ENCODE results near the gene ZBTB17.

The ZBTB17 gene

DNA sequence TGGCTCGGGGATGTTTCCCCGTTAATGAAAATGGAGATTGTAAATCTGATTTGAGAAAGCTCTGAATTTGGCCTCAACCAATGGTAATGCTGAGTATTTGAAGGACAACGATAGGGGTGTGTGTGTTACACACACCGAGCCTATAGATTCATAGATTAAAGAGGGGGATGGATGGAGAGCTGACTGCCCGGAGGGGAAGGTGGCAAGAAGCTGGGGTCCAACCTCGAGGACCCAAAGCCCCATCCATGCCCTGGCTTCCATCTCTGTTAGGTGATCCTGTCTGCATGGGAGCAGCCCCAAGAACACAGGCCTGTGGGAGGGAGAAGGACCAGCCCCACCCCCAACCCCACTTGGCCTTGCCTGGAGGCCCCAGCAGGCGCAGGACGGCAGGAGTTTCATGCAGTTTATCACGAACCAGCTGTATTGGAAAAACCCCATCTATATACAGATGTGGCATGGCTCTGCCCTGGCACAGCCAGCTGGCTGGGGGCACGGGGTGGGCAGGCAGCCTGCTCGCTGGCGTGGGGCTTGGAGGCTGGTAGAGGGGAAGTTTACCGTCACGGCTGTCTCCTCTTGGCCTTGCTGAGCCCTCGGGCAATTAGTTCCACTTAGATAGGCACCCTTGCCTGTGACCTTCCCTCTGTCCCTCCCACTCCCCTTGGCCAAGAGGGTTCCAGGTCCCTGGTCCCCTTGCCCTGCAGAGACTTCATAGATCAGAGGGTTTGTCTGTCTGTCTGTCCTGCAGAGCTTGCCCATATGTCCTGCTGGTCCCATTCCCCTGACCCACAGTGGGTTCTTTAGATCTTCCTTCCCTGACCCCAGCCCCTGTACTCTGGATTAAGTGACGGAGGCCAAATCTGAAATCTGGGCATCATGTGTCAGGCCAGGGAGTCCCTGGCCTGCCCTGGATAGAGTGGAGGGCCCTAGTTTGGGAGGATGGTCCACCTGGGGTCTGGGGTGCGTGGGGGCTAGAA lies 38.9 kb upstream of the ZBTB17 start:
- H3K27ac ChIP-seq: no peak overlapping the region
- TF ChIP-seq ZFX (IDR thresholded peaks at IDR 0.05) (no peak), CTCF (conservative IDR thresholded peaks at IDR 0.05) (no peak)

DNA sequence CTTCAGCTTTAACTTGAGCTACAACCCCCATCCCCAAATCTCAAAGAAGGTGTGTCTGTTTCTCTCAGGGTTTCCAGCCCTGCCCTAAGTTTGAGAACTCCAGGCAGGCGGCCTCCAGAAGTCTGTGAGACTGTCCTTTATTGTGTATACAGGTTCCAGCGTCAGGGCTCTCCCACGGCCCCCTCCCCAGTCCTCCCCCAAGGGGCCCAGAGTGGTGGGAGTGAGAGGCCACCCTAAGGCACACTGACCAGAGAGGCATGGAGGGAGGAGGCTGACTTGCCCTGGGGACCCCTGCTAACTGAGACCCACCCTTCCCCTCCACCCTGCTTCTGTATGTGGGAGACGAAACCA lies 38.0 kb upstream of the ZBTB17 start:
- no peak for TF ChIP-seq CTCF (conservative IDR thresholded peaks at IDR 0.05)
- TF ChIP-seq ZFX (IDR thresholded peaks at IDR 0.05): no peak
- peak overlapping the region; percentile 45 for H3K27ac ChIP-seq

DNA sequence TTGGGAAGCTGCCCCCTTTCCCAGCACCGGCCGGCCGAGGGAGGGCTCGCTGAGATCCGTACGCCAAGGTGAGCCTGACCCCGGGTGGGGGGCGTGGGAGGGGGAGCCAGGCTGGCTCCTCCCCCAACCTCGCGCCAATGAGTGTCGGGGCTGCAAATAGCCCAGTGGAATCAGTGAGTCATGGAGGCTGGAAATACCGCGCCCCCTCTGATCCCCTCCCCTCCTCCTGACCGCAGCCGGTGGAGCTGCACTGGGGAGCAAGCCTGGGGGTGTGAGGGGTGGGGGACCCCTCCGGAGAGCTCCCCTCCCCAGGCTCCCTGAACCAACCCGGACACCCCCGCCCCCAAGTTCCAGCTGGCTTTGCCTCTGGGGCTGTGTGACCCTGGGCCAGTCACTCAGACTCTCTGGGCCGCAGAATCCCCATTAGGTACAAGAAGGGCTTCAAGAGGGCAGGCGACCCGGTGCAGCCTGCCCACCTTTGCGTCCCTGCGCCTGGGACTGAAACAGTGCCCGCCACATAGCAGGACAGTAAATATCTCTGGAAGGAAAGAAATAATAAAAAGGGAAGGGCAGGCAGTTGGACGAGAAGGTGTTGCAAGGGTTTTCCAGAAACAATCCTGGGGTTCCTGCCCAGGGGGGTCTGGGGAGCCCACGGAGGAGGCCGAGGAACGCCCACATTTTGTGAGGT lies 37.5 kb upstream of the ZBTB17 start:
- TF ChIP-seq CTCF (conservative IDR thresholded peaks at IDR 0.05) (no peak), ZFX (IDR thresholded peaks at IDR 0.05) (no peak)
- peak overlapping the region; percentile 45 for H3K27ac ChIP-seq

DNA sequence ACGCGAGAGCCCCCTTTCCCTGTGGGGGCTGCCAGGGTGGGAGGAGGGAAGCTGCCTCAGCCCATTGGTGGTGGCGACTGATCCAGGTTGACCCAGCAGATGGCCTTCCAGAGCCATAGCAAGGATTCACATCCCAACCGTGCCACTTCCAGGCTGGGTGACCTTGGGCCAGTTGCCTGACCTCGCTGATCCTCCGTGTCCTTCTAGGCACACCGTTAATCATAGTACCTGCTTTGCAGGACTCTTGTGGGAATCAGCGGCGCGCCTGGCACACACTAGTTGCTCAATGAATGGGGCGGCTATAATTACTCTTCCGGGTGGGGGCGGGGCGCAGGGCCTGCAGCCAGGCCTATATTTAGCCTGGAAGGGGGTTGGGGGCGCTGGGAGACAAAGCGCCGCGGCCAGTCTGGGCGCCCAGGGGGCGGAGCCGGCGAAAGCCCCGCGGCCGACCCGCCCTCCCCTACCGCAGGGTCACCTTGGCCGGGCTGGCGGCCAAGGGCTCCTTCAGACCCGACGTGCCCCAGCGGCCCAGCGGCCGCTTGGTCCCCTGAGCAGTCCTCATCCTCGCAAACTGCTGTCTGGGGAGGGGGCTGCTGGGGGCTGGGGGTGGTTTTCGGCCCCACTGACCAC lies 36.8 kb upstream of the ZBTB17 start:
- peak overlapping the region; percentile 45 for H3K27ac ChIP-seq
- TF ChIP-seq ZFX (IDR thresholded peaks at IDR 0.05): no peak
- no peak for TF ChIP-seq CTCF (conservative IDR thresholded peaks at IDR 0.05)

GRCh38 chr1:16011936-16012589 lies 36.2 kb upstream of the ZBTB17 start:
- H3K27ac ChIP-seq: peak overlapping the region; percentile 45
- TF ChIP-seq ZFX (IDR thresholded peaks at IDR 0.05): no peak
- no peak for TF ChIP-seq CTCF (conservative IDR thresholded peaks at IDR 0.05)

DNA sequence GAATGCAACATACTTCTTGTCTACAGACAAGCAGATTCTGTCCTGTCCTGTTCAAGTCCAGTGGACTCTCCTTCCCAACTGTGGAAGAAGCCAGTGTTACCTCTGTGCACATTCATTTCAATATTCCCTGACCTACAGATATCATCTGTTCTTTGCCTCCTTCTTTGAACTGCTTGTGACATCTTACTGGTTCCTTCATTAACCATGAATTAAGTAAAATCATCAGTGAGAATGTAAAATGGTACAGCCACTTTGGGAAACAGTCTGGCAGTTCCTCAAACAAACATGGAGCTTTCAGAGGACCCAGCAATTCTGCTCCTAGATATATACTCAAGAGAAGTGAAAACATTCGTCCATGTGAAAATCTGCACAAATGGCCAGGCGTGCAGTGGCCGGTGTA lies 34.9 kb upstream of the ZBTB17 start:
- no peak for TF ChIP-seq ZFX (IDR thresholded peaks at IDR 0.05)
- H3K27ac ChIP-seq: no peak overlapping the region

DNA sequence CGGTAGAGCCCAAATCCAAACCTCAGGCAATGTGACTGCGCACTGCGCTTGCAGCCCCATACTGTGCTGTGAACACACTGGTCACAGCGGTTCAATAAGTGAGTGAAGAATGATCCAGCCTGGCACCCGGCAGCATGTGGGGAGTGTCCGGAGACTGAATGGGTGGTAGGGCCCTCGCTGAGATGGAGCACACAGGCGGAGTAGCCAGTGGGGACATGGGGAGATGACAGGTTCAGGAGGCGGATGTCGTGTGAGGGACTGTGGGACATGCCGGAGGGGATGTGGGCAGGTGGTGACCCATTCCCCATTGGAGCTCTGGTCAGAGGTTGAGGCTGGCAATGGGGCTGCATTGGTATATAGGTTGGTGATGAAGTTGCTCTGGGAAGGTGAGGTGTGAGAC lies 33.8 kb upstream of the ZBTB17 start:
- TF ChIP-seq CTCF (conservative IDR thresholded peaks at IDR 0.05): no peak
- TF ChIP-seq ZFX (IDR thresholded peaks at IDR 0.05): no peak
- no peak overlapping the region for H3K27ac ChIP-seq

Measured in C4-2B (cell line).